ENCODE measurements around the gene EMILIN1. TPM values are rescaled to one million over a fixed set of nuclear protein-coding genes. Genes with fewer than 3 reads are reported as not detected.

EMILIN1 gene
- total RNA-seq, 2 experiments from 2014 or later: 0.61 to 0.63 TPM

DNA sequence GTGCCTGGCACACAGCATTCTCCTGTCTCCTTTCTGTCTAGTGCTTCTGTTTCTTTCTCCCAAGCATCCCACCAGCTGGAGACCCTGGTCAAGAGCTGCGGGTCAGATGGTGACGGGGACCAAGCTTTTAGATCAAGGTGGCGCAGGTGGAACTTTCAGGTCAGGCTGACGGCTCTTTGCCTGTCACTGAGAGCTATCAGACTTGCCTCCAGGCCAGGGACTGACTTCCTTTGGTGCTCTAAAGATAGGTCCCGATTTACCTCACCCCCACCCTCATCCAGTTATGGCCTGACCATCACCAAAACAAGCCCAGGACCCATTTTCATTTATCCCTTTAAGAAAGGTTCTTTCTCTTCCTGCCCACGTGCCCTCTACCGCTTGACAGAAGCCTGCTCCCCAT, 1.2 kb upstream of the EMILIN1 start:
- Mint-ChIP-seq H3K4me1 (ENCODE audit: low read depth) (peaks cover 58% of the 10 kb centered on the region), H3K27me3 (no peaks in the 10 kb centered on the region), H3K4me3 (no peak overlapping the region), H3K36me3 (ENCODE audit: low read depth) (no peaks in the 10 kb centered on the region), H3K27ac (peak overlapping the region; percentile 63), H3K9me3 (no peaks in the 10 kb centered on the region)
- ChIA-PET POLR2A (interaction anchor here (1.4 to 1.8 kb wide), 2 partner anchors 8 to 26 kb away, joined by 5 to 8 read pairs; partner anchors contain the start of gene AGBL5), CTCF (interaction anchor here (1.0 kb wide), 1 partner anchor 8 kb away, joined by 3 read pairs; no protein-coding TSS in a partner anchor)
- TF ChIP-seq, protein P1, sequence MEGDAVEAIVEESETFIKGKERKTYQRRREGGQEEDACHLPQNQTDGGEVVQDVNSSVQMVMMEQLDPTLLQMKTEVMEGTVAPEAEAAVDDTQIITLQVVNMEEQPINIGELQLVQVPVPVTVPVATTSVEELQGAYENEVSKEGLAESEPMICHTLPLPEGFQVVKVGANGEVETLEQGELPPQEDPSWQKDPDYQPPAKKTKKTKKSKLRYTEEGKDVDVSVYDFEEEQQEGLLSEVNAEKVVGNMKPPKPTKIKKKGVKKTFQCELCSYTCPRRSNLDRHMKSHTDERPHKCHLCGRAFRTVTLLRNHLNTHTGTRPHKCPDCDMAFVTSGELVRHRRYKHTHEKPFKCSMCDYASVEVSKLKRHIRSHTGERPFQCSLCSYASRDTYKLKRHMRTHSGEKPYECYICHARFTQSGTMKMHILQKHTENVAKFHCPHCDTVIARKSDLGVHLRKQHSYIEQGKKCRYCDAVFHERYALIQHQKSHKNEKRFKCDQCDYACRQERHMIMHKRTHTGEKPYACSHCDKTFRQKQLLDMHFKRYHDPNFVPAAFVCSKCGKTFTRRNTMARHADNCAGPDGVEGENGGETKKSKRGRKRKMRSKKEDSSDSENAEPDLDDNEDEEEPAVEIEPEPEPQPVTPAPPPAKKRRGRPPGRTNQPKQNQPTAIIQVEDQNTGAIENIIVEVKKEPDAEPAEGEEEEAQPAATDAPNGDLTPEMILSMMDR (IDR thresholded peaks at IDR 0.05): no peak
- intact Hi-C loops (cut with micrococcal nuclease): no loop called here
- DNase-seq (no peak), ATAC-seq (no peak)

DNA sequence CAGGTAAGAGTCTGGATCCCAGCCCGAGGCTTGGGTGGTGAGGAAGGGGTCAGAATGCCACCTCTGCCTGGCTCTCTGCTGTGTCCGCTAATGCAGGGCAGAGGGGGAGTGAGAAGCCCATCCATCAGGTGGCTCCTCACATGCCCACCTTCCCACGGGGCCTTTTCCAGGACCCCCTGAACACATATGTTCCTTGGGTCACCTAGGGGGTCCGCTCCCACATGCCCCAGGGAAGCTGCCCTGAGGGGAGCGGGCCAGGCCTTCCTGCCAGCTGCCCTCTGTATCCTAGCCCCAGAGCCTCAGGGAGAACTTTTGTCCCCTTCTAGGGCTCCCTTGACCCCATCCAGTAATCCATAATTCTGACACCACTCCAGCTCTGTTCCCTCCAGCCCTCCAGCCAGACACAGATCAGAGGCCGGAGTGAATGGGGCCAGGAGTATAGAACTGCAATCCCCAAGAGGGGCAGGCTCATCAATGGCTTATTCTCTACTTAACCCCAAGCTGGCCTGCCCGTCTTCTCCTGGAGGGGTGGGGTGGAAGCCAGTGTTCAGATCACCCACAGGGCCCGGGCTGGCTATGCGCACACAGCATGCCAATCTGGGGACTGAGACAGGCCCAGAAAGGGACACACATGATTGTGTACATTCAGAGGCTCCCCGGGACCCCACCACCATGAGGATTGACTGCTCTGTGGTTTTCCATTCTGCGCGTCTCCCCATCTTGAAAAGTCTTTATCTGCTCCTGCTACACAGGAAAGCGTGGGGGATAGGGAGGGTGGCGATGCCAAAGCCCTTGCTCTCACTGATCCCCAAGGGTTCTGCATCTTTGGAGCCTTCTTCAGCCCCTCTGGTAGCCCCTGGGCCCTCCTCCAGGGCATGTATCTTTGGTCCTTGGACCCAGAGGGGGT, 1.1 kb downstream of the EMILIN1 start:
- intact Hi-C loops (cut with micrococcal nuclease): no loop called here
- TF ChIP-seq, protein P1 (IDR thresholded peaks at IDR 0.05): no peak
- ChIA-PET POLR2A (interaction anchor here (0.6 to 1.0 kb wide), 2 partner anchors 29 kb away, joined by 3 to 5 read pairs; partner anchors contain the start of gene AGBL5), CTCF (interaction anchor here (1.7 to 4.1 kb wide), 2 partner anchors 7 to 55 kb away, joined by 6 to 26 read pairs; partner anchors contain the start of genes OST4 and PREB)
- no peaks in the 10 kb centered on the region for H3K36me3 Mint-ChIP-seq (ENCODE audit: low read depth)
- no peak for ATAC-seq
- H3K4me1 Mint-ChIP-seq (ENCODE audit: low read depth): peaks cover 38% of the 10 kb centered on the region
- H3K4me3 Mint-ChIP-seq: no peak overlapping the region
- DNase-seq: no peak
- no peaks in the 10 kb centered on the region for H3K9me3 Mint-ChIP-seq
- peak overlapping the region; percentile 97 for H3K27ac Mint-ChIP-seq
- H3K27me3 Mint-ChIP-seq: no peaks in the 10 kb centered on the region

DNA sequence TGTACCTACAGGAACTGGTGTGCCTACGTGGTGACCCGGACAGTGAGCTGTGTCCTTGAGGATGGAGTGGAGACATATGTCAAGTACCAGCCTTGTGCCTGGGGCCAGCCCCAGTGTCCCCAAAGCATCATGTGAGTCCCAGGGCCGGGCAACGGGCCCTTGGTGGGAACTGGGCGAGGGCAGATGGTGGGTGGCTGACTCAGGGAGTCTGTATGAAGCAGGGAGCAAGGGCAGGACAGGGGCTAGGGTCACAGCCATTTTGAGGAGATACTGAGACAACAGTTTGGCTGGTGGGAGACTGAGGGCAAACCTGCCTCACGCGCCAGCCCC, 1.7 kb downstream of the EMILIN1 start:
- Mint-ChIP-seq H3K36me3 (ENCODE audit: low read depth) (no peaks in the 10 kb centered on the region), H3K4me3 (peak overlapping the region; percentile 29), H3K9me3 (no peaks in the 10 kb centered on the region), H3K27me3 (no peaks in the 10 kb centered on the region), H3K27ac (peak overlapping the region; percentile 97), H3K4me1 (ENCODE audit: low read depth) (peaks cover 35% of the 10 kb centered on the region)
- DNase-seq (no peak), ATAC-seq (no peak)
- ChIA-PET POLR2A (interaction anchor here (0.6 to 6.1 kb wide), 2 partner anchors 7 to 29 kb away, joined by 3 to 40 read pairs; partner anchors contain the start of gene OST4), CTCF (interaction anchor here (0.6 to 4.1 kb wide), 3 partner anchors 8 to 518 kb away, joined by 3 to 26 read pairs (median 6); partner anchors contain the start of genes OST4 and PREB)
- TF ChIP-seq, protein P1 (IDR thresholded peaks at IDR 0.05): no peak
- intact Hi-C loops (cut with micrococcal nuclease): no loop called here

DNA sequence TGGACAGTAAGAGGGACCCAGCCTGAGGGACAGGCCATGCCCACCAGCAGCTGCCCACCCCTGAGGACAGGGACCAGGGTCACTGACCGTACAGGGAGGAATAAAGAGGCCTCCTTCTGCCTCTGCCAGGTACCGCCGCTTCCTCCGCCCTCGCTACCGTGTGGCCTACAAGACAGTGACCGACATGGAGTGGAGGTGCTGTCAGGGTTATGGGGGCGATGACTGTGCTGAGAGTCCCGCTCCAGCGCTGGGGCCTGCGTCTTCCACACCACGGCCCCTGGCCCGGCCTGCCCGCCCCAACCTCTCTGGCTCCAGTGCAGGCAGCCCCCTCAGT, 2.2 kb downstream of the EMILIN1 start:
- no peaks in the 10 kb centered on the region for H3K9me3 Mint-ChIP-seq
- H3K27ac Mint-ChIP-seq: peak overlapping the region; percentile 97
- POLR2A ChIA-PET: interaction anchor here (1.0 to 6.1 kb wide), 4 partner anchors 7 to 137 kb away, joined by 3 to 40 read pairs (median 5); partner anchors contain the start of genes CAD and OST4
- CTCF ChIA-PET: interaction anchor here (0.6 to 4.1 kb wide), 8 partner anchors 8 to 518 kb away, joined by 3 to 26 read pairs (median 3); partner anchors contain the start of genes AGBL5, OST4 and PREB
- peaks cover 34% of the 10 kb centered on the region for H3K4me1 Mint-ChIP-seq (ENCODE audit: low read depth)
- ATAC-seq (no peak), DNase-seq (no peak)
- intact Hi-C loops (cut with micrococcal nuclease): no loop called here
- no peaks in the 10 kb centered on the region for H3K36me3 Mint-ChIP-seq (ENCODE audit: low read depth)
- no peaks in the 10 kb centered on the region for H3K27me3 Mint-ChIP-seq
- peak overlapping the region; percentile 64 for H3K4me3 Mint-ChIP-seq
- TF ChIP-seq, protein P1 (IDR thresholded peaks at IDR 0.05): no peak

Measured in activated CD8-positive, alpha-beta T cell treated with anti-CD3 and anti-CD28 coated beads for 36 hours (primary cell).